Prostate gland (tissue), 2 donors: Measurements from ENCODE around the gene DLGAP4. TPM values are rescaled to one million over a fixed set of nuclear protein-coding genes. Genes with fewer than 3 reads are reported as not detected.

ENCODE experiments used
- DNase-seq: peaks from one replicate; pipeline ENCODE4 v3.0.0-alpha.2; 2019; ENCODE audit warnings: low spot score
- H3K27ac ChIP-seq, 2 donors: fragments of 200-600 bp; sonication (generic); 2 replicates each; pipeline ENCODE4 v1.5.1; 2017 to 2019
- H3K27me3 ChIP-seq: fragments of 200-600 bp; sonication (generic); replicated peaks from 2 replicates; pipeline ENCODE4 v1.5.1; 2019; ENCODE audit not compliant: insufficient read depth
- H3K36me3 ChIP-seq, 2 donors: fragments of 200-600 bp; sonication (generic); 1 replicate in 1 of 2; 2 replicates in 1 of 2; pipeline versions ENCODE4 v1.5.1 to v1.8.1; 2017 to 2019
- H3K4me1 ChIP-seq: fragments of 200-600 bp; sonication (generic); replicated peaks from 2 replicates; pipeline ENCODE4 v1.5.1; 2019
- H3K4me3 ChIP-seq, 2 donors: fragments of 200-600 bp; sonication (generic); 2 replicates each; pipeline ENCODE4 v1.5.1; 2017 to 2019
- H3K9me3 ChIP-seq: fragments of 200-600 bp; sonication (generic); 2 replicates; pipeline ENCODE4 v1.5.1; 2017
- CTCF ChIP-seq, 4 experiments: fragments of 200-600 bp in 2 of 4; fragments of 450-650 bp in 2 of 4; sonication (generic) in 2 of 4; IDR thresholded peaks; 1 replicate in 3 of 4; 2 replicates in 1 of 4; pipeline ENCODE4 v1.5.1; 2016 to 2019; ENCODE audit warnings: antibody characterized with exemption in 4 of 4, mild to moderate bottlenecking in 2 of 4, moderate library complexity in 2 of 4
- POLR2A ChIP-seq: fragments of 450-650 bp; IDR thresholded peaks from one replicate; pipeline ENCODE4 v1.6.1; 2016; ENCODE audit warnings: antibody characterized with exemption, mild to moderate bottlenecking
- POLR2AphosphoS5 ChIP-seq: sonication (generic); formaldehyde crosslinking; IDR thresholded peaks from one replicate; pipeline ENCODE4 v1.6.1; 2017; ENCODE audit warnings: antibody characterized with exemption
- WGBS: methylation state at CpG from one replicate; pipeline ENCODE4 v1.1.5; 2018; 5-methylcytosine and 5-hydroxymethylcytosine counted together
- intact Hi-C: fragments of 100-400 bp; cut with DNase I; formaldehyde crosslinking; loops from one replicate; pipeline ENCODE4 v1.14.2; 2022
- total RNA-seq, 2 donors: library from RNA; depleted of rRNA; stranded (reverse); fragments of >200 nt; gene quantifications; one replicate each; pipeline ENCODE4 v1.1.0, GENCODE V29; 2016

DLGAP4 gene
- total RNA-seq, 2 donors from 2014 or later, result 38.0 to 104 TPM

DNA sequence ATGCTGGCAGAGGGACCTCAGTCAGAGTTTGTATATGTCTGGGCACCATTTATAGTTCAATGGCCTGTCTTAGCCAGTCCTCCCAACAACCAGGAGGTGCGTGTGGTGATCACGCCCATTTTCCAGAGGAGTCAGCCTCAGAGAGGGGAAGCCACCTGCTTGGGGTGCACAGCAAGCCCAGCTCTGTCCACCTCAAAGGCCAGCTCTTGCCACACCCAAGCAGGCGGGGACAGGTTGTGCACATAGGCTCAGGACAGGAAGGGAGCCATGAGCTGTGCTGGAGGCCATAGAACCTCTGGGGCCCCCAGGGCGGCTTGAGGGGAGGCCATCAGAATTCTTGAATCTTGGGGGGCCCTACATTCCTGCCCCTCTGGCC lies 61.2 kb downstream of the DLGAP4 start:
- DNase-seq, result no peak
- H3K4me1 ChIP-seq, result no peaks in the 10 kb centered on the region
- H3K27ac ChIP-seq, result no peak overlapping the region
- no peak for TF ChIP-seq POLR2AphosphoS5
- no peak for TF ChIP-seq CTCF (IDR thresholded peaks at IDR 0.05)
- TF ChIP-seq POLR2A, result no peak
- intact Hi-C loops, result no loop called here
- WGBS, result 92% methylated on average over 4 of the region's 4 CpGs
- H3K27me3 ChIP-seq, result peaks cover 5% of the 10 kb centered on the region
- H3K4me3 ChIP-seq, result no peak overlapping the region
- no peaks in the 10 kb centered on the region for H3K36me3 ChIP-seq
- no peaks in the 10 kb centered on the region for H3K9me3 ChIP-seq

- Histone ChIP-seq H3K9me3 (no peaks in the 10 kb centered on the region), H3K27ac (no peak overlapping the region), H3K36me3 (no peaks in the 10 kb centered on the region), H3K4me3 (no peak overlapping the region), H3K4me1 (no peaks in the 10 kb centered on the region), H3K27me3 (peaks cover 5% of the 10 kb centered on the region)
- intact Hi-C loops, result no loop called here
- DNase-seq, result no peak
- WGBS, result 56% methylated on average over 12 of the region's 12 CpGs
- TF ChIP-seq POLR2AphosphoS5 (no peak), POLR2A (no peak), CTCF (IDR thresholded peaks at IDR 0.05) (no peak)
These were observed 62.0 kb downstream of the DLGAP4 start for GRCh38 chr20:36367907-36368799.

GRCh38 chr20:36368869-36369268 lies 62.7 kb downstream of the DLGAP4 start:
- 69% methylated on average over 10 of the region's 14 CpGs for WGBS
- H3K27me3 ChIP-seq, result peaks cover 5% of the 10 kb centered on the region
- H3K4me3 ChIP-seq, result no peak overlapping the region
- H3K9me3 ChIP-seq, result no peaks in the 10 kb centered on the region
- H3K4me1 ChIP-seq, result no peaks in the 10 kb centered on the region
- H3K27ac ChIP-seq, result no peak overlapping the region
- no peak for DNase-seq
- H3K36me3 ChIP-seq, result no peaks in the 10 kb centered on the region
- intact Hi-C loops, result no loop called here
- no peak for TF ChIP-seq CTCF (IDR thresholded peaks at IDR 0.05)
- TF ChIP-seq POLR2AphosphoS5, result no peak
- TF ChIP-seq POLR2A, result no peak

- DNase-seq, result no peak
- Histone ChIP-seq H3K27ac (no peak overlapping the region), H3K4me1 (no peaks in the 10 kb centered on the region), H3K36me3 (no peaks in the 10 kb centered on the region), H3K9me3 (no peaks in the 10 kb centered on the region), H3K27me3 (peaks cover 5% of the 10 kb centered on the region), H3K4me3 (no peak overlapping the region)
- intact Hi-C loops, result no loop called here
- TF ChIP-seq POLR2AphosphoS5 (no peak), POLR2A (no peak), CTCF (IDR thresholded peaks at IDR 0.05) (no peak)
- WGBS, result 76% methylated on average over 3 of the region's 3 CpGs
These were observed 63.6 kb downstream of the DLGAP4 start for GRCh38 chr20:36369739-36370138.
